Fibroblast of skin of right biceps (primary cell): ENCODE results near the gene OSBPL2.
A peak's percentile ranks its signal among the peaks of the same experiment; 100 is the strongest.

Experiments
- DNase-seq: peaks from one replicate; pipeline ENCODE4 v3.0.0-alpha.2; 2013

Gene OSBPL2

DNA sequence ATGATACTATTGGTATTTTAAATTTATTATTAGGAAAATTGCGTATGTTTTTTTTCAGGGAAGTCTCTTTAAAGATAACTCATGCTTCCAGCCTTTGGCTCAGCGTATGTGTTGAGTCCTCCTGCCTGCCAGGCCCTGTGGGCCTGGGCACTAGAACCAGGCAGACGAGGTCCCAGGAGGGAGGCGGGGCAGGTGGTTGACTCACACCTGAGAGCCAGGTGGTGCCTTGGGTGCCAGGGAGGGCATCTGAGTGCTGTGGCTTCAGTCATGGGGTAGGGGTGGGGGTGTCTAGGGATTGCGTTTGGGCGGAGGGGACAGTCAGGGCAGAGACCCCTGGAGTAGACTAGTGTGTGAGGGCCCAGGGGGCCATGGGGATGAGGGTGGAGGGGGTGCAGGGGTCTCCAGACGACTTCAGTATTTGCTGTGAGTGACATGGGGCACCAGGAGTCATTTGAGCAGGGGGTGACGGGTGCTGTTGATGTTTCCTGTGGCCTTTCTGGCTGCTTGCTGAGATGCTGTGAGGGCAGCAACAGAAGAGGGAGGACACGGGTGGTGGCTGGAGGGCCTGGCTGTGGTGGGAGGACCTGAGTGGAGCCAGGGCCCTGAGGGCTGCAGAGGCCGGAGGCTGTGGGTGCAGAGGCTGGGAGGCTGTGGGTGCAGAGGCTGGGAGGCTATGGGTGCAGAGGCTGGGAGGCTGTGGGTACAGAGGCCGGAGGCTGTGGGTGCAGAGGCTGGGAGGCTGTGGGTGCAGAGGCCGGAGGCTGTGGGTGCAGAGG is 49.6 kb downstream of the OSBPL2 start:
- no peak for DNase-seq

DNA sequence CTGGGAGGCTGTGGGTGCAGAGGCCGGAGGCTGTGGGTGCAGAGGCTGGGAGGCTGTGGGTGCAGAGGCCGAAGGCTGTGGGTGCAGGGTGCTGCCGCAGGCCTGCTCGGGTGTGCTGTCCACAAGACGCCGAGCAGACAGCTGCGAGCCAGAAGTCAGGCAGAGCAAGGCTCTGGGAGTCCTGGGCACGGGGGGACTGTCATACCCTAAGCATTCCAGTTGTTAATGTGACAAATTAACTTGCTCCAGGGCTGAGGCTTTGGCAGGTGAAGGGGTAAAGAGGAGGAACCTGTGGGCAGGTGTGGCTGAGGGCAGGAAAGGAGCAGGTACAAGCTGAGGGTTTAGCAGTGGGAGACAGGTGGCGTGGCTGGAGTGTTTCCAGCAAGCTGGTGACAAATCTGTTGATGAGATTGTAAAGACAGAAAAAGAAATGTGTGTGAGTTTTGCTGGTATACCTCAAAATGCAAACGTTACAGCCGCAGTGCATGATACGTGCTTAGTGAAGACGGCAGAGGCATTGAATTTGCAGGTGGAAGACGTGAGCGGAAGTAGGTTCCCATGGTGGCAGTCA is 50.3 kb downstream of the OSBPL2 start:
- DNase-seq: no peak

DNA sequence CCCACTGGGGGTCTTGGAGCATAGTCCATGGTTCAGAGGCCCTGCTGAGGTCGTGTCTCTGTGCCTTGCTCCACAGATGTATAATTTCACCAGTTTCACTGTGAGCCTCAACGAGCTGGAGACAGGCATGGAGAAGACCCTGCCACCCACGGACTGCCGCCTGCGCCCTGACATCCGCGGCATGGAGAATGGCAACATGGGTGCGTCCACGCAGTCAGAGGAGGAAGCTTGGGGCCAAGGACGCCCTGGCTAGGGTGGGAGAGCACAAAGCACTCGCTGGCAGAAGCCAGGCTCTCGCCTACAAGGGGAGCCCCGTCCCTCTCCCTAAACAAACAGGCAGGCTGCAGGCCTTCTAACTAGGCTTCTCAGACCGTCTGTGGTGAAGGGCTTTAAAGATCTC is 50.8 kb downstream of the OSBPL2 start:
- DNase-seq: no peak

DNA sequence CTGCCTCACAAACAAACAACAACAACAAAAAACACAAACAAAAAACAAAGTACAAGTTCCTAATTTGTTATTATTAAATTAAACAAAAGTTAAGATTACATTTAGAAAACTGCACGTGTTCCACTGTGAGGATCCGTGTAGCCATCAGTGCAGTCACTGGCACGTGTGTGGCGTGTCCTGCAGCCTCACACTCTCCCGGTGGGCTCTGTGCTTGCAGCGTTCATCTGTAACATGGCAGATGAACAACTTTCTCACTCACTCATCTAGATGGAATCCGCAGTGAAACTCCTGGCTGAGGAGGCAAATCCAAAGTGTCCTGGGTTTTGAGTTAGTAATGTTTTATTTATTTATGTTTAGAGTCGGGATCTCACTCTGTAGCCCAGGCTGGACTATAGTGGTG is 51.6 kb downstream of the OSBPL2 start:
- no peak for DNase-seq

DNA sequence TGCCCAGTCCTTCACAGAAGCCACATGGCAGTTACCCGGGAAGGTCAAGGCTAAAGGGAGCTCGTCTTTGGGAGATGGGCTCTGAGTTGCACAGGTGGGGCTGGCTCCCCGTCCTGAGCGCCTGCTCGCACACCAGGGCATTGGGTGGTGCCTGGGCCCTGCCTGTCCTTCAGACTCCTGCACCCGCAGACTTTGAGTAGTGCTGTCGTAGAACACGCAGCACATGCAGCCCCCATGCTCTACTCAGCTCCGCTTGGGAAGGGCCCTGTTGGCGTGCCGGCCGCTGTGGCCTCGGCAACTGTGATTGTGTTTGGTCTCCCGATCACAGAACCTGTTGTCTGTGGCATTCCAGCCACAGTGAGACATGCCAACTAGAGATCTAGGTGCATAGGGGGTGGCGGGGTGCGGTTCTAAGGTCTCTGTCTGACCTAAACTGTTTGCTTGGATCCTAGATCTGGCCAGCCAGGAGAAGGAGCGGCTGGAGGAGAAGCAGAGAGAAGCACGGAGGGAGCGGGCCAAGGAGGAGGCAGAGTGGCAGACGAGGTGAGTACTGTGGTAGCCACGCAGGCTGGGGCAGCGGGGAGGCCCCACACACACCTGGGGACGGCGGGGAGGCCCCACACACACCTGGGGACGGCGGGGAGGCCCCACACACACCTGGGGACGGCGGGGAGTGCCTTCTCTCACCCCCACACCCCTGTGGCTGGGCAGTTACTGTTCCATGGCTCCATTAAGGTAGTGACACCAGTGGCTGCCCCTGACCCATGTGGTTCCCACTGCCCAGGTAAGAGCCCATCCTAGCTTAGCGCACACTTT is 53.1 kb downstream of the OSBPL2 start:
- no peak for DNase-seq

DNA sequence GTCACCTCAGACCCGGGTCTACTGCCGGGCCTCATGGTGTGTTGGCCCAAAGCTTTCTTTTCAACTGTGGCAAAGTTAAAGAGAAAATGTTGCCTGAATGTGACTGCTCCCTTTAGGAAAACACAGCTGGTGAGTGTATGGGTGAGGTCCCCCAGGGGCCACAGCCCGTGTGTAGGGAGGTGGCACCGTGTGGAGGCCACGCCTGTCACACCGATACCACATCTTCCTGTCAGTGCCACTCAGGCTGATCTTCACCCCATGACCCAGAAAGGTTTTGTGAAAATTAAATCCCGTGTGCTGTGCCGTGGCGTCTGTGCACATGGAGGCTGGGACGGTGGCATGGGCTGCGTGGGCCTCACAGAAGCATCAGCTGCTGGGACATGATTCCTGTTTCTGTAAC is 53.8 kb downstream of the OSBPL2 start:
- no peak for DNase-seq

DNA sequence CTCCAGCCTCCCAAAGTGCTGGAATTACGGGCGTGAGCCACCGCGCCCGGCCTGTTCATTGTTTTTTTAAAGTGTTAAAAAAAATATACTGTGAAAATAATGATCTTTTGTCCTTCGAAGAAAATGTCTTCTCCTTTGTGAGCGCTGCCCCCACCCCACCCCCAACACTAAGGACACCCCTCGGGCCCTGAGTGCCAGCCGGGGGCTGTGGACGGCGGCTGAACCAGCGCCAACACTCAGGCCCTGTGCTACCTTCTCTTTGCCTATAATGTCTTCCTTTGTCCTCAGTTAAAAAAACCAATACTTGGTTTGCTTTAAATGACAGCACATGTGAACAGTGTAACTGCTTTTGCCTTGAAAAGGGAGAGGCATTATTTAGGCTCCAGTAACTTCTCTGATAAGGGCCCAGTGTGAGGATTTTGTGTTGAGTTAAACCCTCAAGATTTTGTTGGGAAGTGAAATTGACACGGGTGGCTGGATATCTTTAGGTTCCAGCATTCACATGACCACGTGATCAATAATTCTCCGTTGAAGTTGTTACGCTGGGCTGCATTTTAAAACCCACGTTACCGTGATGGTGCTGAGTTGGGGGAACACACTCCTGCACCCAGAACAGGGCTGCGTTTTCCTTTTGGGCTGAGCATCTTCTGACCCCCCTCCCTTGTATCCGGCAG is 54.9 kb downstream of the OSBPL2 start:
- no peak for DNase-seq

DNA sequence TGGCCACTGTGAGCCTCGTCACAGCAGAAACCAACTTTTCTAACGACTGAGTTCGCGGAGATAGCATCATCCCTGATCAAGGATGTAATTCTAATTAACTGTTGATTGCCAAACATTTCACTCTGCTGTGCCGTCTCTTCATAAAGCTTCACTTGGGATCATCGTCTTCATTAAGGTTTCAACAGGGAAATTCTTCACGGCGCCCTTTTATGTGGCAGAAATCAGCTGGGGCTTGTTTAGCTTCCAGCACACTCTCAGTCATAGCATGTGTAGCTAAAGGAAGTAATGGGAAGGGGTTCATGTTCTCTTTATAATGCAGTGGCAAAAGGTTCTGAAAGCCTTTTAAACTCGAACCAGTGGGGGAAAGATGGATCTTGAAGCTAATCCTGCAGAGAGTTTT is 55.6 kb downstream of the OSBPL2 start:
- DNase-seq: no peak

DNA sequence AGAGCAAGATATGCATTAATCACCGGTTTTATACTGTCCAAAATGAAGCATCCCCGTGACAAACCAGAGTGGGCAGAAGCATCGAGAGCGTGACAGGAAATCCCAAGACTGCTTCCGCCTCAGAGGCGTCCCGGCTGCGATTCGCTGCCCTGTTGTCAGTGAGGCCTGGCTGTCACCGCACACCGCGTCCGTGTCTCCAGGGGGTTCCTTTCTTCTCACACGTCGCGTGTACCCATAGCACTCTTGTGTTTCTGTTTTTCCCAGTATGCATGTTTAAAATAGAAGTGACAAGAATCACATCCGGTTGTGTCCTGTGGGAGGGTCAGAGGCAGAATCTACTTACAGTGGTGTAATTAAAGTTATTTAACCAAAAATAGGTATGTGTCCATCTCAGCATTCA is 56.2 kb downstream of the OSBPL2 start:
- DNase-seq: no peak

DNA sequence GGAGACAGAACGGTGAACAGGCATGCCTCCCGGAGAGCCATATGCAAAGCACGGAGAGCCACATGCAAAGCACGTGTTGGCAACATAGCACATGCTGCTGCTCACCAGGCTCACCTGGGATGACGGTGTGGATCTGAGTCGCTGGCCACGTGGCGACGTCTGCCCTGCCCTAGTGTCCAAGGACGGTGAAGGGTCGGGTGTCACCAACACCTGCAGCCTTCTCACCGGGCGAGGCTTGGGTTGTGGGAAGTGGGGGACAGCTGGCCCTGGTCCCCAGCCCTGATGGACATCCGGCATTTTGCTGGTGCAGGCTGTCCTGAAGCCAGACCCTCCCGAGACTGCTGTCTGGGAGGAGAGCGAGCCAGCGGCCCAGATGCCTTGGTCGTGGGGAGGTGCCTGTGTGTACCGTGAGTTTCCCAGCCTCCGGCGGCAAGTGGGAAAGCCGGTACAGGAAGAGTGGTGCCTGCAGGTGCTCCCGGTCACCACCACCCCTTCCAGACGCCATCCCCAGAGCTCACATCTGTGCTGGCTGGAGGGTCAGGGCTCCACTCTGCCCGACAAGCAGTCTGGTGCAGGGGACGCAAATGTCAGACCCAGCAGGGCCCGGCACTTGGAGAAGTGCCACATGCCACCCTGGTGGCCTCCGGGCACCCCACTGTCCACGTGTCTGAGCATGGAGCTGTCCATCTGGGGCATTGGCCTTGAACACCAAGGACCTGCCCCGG is 58.6 kb downstream of the OSBPL2 start:
- no peak for DNase-seq

DNA sequence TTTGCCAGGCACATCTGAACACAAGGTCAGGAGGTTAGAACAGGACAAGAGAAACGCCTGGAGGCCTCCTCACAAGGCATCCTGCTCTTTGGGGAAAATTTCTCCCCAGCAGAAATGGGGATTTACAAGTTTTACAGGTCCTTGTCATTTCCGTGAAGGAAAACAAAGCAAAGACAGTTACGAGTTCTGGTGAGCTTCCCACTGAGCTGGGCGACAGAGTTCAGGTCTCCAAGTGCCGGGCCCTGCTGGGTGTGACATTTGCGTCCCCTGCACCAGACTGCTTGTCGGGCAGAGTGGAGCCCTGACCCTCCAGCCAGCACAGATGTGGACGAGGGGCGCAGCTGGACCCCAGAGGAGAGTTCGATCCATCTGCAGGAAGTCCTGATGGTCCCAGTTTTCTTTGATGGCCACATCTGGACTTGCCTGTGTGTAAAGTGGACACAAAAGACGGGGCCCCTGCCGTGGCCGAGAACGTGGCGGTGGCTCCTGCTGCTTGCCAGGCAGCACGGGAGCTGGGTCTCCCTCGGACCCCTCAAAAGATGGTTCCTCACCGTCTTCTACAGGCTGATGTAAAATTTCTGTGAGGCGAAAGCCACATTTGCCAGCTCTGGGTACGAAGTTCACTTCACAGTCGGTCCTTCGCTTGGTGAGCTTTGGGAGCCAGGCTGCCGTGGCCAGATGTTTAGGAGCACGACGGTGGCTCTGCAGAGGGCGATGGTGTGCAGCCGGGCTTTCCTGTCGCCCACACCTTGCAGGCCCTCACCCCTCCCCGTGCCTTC is 59.3 kb downstream of the OSBPL2 start:
- no peak for DNase-seq

DNA sequence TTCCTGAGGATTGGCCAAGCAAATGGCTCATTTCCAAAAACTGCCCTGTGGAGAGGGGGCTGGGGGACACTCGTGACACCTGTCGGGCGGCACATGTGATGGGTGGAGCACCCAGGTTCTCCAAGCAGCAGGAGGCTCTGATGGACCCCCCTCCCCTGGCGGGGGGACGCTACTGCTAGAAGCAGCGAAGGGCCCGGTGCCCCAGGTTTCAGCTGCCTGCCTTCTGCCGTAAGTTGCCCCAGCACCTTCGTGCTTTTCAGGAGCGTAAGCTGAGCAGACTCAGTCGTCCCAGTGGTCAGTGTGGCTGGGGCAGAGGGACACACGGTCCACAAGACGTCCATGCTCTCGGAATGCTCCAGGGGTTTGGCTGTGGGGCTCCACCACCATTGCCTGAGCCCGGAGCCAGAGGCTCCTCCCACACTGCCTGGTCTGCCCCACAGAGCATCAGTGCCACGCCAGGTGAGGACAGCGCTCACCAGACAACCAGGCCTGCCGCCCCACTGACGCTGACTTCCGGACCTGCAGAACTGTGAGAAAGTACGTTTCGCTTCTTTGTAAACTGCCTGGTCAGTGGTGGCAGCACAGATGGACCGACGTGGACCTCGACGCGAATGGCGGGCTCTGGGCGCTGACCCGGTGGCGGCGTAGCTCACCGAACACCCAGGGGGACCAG is 60.4 kb downstream of the OSBPL2 start:
- no peak for DNase-seq

DNA sequence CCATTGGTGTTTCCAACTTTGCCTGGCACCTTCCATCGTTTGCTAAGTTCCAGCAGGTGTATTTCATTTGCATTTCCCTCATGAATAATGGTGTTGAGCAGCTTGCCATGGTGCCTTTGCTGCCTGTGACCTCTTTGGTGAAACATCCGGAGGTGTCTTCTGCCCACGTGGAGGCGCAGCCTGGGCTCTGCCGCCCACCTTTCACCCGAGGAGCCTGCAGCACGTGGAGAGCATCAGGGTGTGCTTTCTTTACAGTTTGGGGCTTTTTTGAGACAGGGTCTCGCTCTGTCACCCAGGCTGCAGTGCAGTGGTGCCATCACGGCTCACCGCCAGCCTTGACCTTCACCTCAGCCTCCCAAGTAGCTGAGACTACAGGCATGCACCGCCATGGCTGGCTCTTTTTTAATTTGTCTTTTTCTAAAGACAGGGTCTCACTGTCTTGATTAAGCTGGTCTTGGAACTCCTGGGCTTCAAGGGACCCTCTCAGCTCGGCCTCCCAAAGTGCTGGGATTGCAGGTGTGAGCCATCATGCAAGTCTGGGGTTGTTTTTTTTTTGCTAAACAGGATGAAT is 61.4 kb downstream of the OSBPL2 start:
- no peak for DNase-seq

DNA sequence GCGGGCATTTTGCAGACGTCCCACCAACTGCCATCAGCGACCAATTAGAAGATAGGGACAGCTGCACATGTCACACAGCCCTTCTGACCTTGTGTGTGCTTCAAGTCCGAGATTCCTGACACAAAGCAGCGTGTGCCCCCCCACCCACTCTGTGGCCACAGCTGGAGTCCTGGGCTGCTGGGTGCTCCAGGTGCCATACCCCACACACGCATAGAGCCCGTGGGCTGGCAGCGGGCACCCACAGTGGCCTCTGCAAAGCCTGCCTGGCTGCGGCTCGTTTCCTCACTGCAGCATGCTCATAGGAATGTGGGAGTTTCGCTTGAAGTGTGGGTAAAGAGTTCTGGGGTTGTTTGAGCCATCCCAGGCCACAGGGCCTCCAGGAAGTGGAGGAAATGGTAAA is 62.0 kb downstream of the OSBPL2 start:
- DNase-seq: no peak

DNA sequence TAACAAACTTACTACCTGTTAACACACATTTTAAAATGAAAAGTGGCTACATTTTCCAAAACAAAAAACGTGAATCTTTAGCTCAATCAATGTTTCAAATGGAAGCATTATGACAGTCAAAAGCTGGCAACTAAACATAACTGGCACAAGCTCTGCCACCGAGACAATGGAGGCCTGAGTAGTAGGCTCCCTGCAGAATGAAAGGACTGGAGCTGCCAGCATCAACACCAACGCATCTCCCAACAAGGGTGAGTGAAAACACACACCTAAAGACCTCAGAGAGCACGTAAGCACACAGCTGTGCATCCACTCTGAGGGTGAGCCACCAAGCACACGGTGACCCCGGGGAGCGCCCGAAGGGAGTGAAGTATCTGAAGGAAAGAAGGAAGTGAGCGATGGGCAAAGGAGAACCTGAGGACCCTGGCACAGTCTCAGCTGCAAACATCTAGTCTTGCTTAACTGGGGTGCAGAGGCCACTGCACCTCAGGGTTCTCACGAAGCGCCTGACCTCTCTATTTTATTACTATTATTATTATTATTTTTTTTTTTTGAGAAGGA is 62.9 kb downstream of the OSBPL2 start:
- DNase-seq: no peak

DNA sequence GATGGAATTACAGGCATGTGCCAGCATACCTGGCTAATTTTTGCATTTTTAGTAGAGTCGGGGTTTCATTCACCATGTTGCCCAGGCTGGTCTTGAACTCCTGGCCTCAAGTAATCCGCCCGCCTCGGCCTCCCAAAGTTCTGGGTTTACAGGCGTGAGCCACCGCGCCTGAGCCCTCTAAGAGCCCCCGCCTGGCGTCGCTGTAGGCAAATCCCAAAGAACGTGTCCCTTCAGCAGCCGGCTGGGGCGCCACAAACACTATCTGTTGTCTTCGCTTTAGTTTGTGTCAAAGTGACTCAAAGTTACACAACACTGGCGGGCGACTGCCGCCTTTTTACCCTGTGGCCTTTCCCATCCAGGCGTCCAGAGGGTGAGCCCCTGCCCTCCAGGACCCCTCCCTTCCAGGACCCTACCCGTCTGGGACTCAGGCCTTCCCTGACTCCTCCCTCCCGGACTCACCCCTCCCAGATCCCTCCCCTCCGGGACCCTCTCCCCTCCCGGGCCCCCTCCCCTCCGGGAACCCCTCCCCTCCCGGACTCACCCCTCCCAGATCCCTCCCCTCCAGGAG is 63.5 kb downstream of the OSBPL2 start:
- DNase-seq: peak; percentile 94

DNA sequence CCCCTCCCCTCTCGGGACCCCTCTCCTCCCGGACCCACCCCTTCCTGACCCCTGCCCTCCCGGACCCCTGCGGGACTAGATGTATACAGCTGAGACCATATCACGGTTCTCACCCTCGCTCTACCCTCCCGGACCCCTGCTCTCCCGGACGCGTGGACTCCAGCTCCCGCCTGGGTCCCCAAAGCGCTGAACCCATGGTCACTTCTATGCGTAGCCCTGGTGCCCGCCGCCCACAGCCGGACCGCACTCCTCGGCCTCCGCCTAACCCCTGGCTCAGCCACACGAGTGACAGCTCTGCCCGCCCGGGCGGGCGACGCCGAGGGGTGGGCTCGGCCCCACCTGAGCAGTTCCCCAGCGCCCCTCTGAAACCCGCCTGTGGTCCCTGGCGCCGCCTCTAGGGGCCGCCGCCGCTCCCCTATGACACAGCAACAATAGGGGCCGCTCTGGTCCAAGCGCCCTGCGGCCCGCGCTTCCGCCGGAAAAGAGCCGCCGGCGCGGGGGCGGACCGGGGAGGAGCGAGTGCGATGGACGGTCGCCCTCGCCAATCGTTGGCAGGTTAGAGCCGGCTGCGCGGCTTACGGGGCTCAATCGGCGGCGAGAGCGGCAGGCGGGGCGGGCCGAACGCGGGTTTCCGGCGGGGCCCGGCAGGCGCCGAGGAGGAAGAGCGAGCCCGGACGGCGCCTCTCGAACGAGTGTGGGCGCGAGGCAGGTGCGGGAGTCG is 64.2 kb downstream of the OSBPL2 start, which contains the start of gene ADRM1:
Gene ADRM1 (plus strand): TSS at position 657 of the 721 bp plus-strand sequence. CDS start 572 bp downstream, outside the sequence.
- peak; percentile 97 for DNase-seq

DNA sequence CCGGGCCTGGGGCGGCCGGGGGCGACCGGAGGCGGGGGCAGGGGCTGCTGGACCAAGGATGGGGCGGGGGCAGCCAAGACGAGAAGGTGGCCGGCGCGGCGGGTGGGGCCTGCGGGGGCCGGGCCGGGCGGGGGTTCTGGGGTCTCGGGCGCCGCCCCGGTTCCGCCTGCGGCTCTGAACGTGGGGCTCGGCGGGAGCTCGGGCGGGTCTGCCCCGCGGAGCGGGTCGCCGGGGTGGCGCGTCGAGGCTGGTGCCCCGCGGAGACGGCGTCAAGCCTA is 64.7 kb downstream of the OSBPL2 start:
- DNase-seq: no peak

DNA sequence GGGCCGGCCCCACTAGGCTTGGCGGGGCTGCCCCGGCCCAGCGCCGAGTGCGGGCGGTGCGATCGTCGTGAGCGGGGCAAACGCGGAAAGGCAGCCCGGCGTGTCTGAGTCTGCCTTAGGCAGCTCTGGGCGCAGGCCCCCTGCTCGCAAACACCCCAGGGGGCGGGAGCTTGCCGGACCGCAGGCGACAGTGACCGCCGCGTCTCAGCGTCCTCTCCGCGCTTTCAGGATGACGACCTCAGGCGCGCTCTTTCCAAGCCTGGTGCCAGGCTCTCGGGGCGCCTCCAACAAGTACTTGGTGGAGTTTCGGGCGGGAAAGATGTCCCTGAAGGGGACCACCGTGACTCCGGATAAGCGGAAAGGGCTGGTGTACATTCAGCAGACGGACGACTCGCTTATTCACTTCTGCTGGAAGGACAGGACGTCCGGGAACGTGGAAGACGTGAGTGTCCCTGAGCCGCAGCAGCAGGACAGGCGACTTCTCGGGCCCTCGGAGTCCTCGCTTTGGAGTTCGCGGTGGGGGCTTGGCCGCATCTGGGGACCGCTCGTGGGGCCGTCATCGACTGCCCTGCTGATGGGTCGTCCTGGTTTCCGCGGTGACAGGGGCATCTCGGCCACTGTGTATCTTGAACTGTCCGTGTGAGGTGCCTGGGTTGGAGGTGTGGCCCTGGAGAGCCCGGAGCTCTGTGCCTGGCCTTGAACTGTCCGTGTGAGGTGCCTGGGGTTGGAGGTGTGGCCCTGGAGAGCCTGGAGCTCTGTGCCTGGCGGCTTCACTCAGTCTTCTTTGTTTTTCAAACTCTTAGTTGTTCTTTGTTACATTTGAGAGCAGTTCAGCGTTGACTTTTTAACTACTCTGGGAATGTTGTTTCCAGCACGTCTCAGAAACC is 65.3 kb downstream of the OSBPL2 start:
- DNase-seq: no peak
